ENCODE results near the gene DENND1A. TPM values are rescaled to one million over a fixed set of nuclear protein-coding genes. Genes with fewer than 3 reads are reported as not detected.

The DENND1A gene
- total and polyA plus RNA-seq, 2 donors from 2014 or later = 16.3 to 19.6 TPM

DNA sequence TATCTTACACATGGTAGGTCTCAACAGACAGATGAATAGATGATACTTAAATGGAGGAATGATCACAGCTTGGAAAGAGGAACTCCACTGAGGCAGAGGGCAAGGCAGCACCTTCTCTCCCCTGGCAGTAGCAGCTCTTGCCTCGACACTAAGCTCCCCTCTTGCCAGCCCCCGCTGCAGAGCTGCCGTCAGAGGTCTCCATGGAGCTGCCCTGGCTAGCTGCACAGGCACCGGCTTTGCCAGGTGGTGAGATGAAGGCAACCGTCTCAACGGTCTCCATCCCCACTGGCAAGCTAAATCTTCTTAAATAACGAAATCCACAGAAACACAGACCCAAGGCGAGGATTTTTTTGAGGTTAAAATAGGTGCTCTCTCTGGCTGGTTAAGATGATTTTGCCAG is 492.7 kb downstream of the DENND1A start:
- FAIRE-seq (no peak), DNase-seq (peak in 1 of 5 donors; percentile 19)
- TF ChIP-seq, protein P1, sequence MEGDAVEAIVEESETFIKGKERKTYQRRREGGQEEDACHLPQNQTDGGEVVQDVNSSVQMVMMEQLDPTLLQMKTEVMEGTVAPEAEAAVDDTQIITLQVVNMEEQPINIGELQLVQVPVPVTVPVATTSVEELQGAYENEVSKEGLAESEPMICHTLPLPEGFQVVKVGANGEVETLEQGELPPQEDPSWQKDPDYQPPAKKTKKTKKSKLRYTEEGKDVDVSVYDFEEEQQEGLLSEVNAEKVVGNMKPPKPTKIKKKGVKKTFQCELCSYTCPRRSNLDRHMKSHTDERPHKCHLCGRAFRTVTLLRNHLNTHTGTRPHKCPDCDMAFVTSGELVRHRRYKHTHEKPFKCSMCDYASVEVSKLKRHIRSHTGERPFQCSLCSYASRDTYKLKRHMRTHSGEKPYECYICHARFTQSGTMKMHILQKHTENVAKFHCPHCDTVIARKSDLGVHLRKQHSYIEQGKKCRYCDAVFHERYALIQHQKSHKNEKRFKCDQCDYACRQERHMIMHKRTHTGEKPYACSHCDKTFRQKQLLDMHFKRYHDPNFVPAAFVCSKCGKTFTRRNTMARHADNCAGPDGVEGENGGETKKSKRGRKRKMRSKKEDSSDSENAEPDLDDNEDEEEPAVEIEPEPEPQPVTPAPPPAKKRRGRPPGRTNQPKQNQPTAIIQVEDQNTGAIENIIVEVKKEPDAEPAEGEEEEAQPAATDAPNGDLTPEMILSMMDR (IDR thresholded peaks at IDR 0.05; ENCODE audit: borderline replicate concordance, extremely low read depth, insufficient read depth) = no peak
- intact Hi-C loops (cut with DNase I) = no loop called here
- Histone ChIP-seq H3K4me1 (ENCODE audit: control insufficient read depth in 2 of 3, insufficient read depth in 2 of 3, low read depth in 1 of 3, low read length in 3 of 3) (peaks cover 0 to 2% (median 0%) of the 10 kb centered on the region in 3 donors), H3K9ac (ENCODE audit: low read length in 3 of 3) (no peak overlapping the region), H3K4me3 (ENCODE audit: low read length in 3 of 3) (no peak overlapping the region), H3K36me3 (ENCODE audit: control insufficient read depth in 2 of 3, insufficient read depth in 3 of 3, low read length in 3 of 3) (peaks cover 0 to 29% (median 7%) of the 10 kb centered on the region in 3 donors), H3K27me3 (ENCODE audit: control insufficient read depth, insufficient read depth, low read length) (no peaks in the 10 kb centered on the region), H3K27ac (ENCODE audit: low read depth in 2 of 2, low read length in 2 of 2) (no peak overlapping the region), H3K9me3 (ENCODE audit: control insufficient read depth in 2 of 3, insufficient read depth in 1 of 3, low read length in 3 of 3) (no peaks in the 10 kb centered on the region)

- H3K9me3 ChIP-seq (ENCODE audit: control insufficient read depth in 2 of 3, insufficient read depth in 1 of 3, low read length in 3 of 3) = no peaks in the 10 kb centered on the region
- no peak overlapping the region for H3K4me3 ChIP-seq (ENCODE audit: low read length in 3 of 3)
- H3K27me3 ChIP-seq (ENCODE audit: control insufficient read depth, insufficient read depth, low read length) = no peaks in the 10 kb centered on the region
- no peak overlapping the region for H3K9ac ChIP-seq (ENCODE audit: low read length in 3 of 3)
- H3K36me3 ChIP-seq (ENCODE audit: control insufficient read depth in 2 of 3, insufficient read depth in 3 of 3, low read length in 3 of 3) = peaks cover 0 to 29% (median 7%) of the 10 kb centered on the region in 3 donors
- intact Hi-C loops (cut with DNase I) = no loop called here
- FAIRE-seq (no peak), DNase-seq (peak in 1 of 5 donors; percentile 7)
- H3K27ac ChIP-seq (ENCODE audit: low read depth in 2 of 2, low read length in 2 of 2) = no peak overlapping the region
- peaks cover 0 to 2% (median 0%) of the 10 kb centered on the region in 3 donors for H3K4me1 ChIP-seq (ENCODE audit: control insufficient read depth in 2 of 3, insufficient read depth in 2 of 3, low read depth in 1 of 3, low read length in 3 of 3)
- TF ChIP-seq, protein P1 (IDR thresholded peaks at IDR 0.05; ENCODE audit: borderline replicate concordance, extremely low read depth, insufficient read depth) = no peak
Measured at GRCh38 chr9:123435471-123435870, 494.5 kb downstream of the DENND1A start.

GRCh38 chr9:123434619-123435240 is 495.2 kb downstream of the DENND1A start:
- intact Hi-C loops (cut with DNase I) = no loop called here
- TF ChIP-seq, protein P1 (IDR thresholded peaks at IDR 0.05; ENCODE audit: borderline replicate concordance, extremely low read depth, insufficient read depth) = no peak
- peak in 1 of 5 donors; percentile 29 for DNase-seq

More at GRCh38 chr9:123434619-123435240, 495.2 kb downstream of the DENND1A start:
- no peak overlapping the region for H3K27ac ChIP-seq (ENCODE audit: low read depth in 2 of 2, low read length in 2 of 2)
- FAIRE-seq = no peak
- peaks cover 3 to 28% (median 7%) of the 10 kb centered on the region in 3 donors for H3K36me3 ChIP-seq (ENCODE audit: control insufficient read depth in 2 of 3, insufficient read depth in 3 of 3, low read length in 3 of 3)
- no peaks in the 10 kb centered on the region for H3K27me3 ChIP-seq (ENCODE audit: control insufficient read depth, insufficient read depth, low read length)
- peaks cover 0 to 2% (median 0%) of the 10 kb centered on the region in 3 donors for H3K4me1 ChIP-seq (ENCODE audit: control insufficient read depth in 2 of 3, insufficient read depth in 2 of 3, low read depth in 1 of 3, low read length in 3 of 3)
- no peaks in the 10 kb centered on the region for H3K9me3 ChIP-seq (ENCODE audit: control insufficient read depth in 2 of 3, insufficient read depth in 1 of 3, low read length in 3 of 3)
- H3K9ac ChIP-seq (ENCODE audit: low read length in 3 of 3) = no peak overlapping the region
- no peak overlapping the region for H3K4me3 ChIP-seq (ENCODE audit: low read length in 3 of 3)

Data from kidney (tissue), 14 donors.